Neuronal stem cell (in vitro differentiated cells): ENCODE measurements around the gene FKBP2.

ENCODE experiments used
- DNase-seq: peaks from one replicate; pipeline ENCODE4 v3.0.0-alpha.2; 2013; ENCODE audit warnings: low spot score
- H2AFZ ChIP-seq: one replicate; pipeline ENCODE4 v1.6.1; 2013; ENCODE audit warnings: mild to moderate bottlenecking, low read length, inconsistent platforms
- H2AK5ac ChIP-seq: 2 replicates; pipeline ENCODE4 v1.6.1; 2013; ENCODE audit warnings: low read depth, mild to moderate bottlenecking, inconsistent platforms, low read length, moderate library complexity, mixed read lengths
- H2BK120ac ChIP-seq: 2 replicates; pipeline ENCODE4 v1.6.1; 2013; ENCODE audit warnings: low read depth, mild to moderate bottlenecking, inconsistent platforms, low read length, moderate library complexity, mixed read lengths
- H2BK12ac ChIP-seq: one replicate; pipeline ENCODE4 v1.6.1; 2013; ENCODE audit warnings: low read length, inconsistent platforms
- H2BK15ac ChIP-seq: 2 replicates; pipeline ENCODE4 v1.6.1; 2013; ENCODE audit warnings: mild to moderate bottlenecking, low read length, inconsistent platforms, mixed read lengths
- H2BK5ac ChIP-seq: one replicate; pipeline ENCODE4 v1.6.1; 2013; ENCODE audit warnings: inconsistent platforms, mild to moderate bottlenecking, low read length, moderate library complexity
- H3K14ac ChIP-seq: one replicate; pipeline ENCODE4 v1.6.1; 2013; ENCODE audit warnings: low read length, inconsistent platforms
- H3K18ac ChIP-seq: 2 replicates; pipeline ENCODE4 v1.6.1; 2013; ENCODE audit warnings: low read length, inconsistent platforms
- H3K23ac ChIP-seq: 2 replicates; pipeline ENCODE4 v1.6.1; 2013; ENCODE audit warnings: low read depth, mild to moderate bottlenecking, mixed read lengths, low read length, inconsistent platforms; ENCODE audit not compliant: poor library complexity
- H3K27ac ChIP-seq: replicated peaks from 3 replicates; pipeline ENCODE4 v1.5.1; 2013; ENCODE audit warnings: low read length, inconsistent platforms
- H3K27me3 ChIP-seq, 3 experiments: 2 replicates each; pipeline ENCODE4 v1.6.1; 2013; ENCODE audit warnings: low read length in 3 of 3, mild to moderate bottlenecking in 2 of 3, inconsistent platforms in 1 of 3, low read depth in 1 of 3, mixed read lengths in 1 of 3, moderate library complexity in 1 of 3; ENCODE audit not compliant: control insufficient read depth in 3 of 3, insufficient read depth in 3 of 3
- H3K36me3 ChIP-seq, 2 donors: replicated peaks in 1 of 2; 2 replicates each; pipeline ENCODE4 v1.6.1; 2013; ENCODE audit warnings: low read length in 2 of 2; ENCODE audit not compliant: control insufficient read depth in 2 of 2, insufficient read depth in 2 of 2
- H3K4ac ChIP-seq: 2 replicates; pipeline ENCODE4 v1.6.1; 2013; ENCODE audit warnings: inconsistent platforms, mild to moderate bottlenecking, low read length, moderate library complexity
- H3K4me1 ChIP-seq, 2 donors: 1 replicate in 1 of 2; 2 replicates in 1 of 2; pipeline ENCODE4 v1.6.1; 2013; ENCODE audit warnings: low read length in 2 of 2, low read depth in 1 of 2; ENCODE audit not compliant: control insufficient read depth in 2 of 2, insufficient read depth in 1 of 2
- H3K4me2 ChIP-seq: one replicate; pipeline ENCODE4 v1.6.1; 2013; ENCODE audit warnings: mild to moderate bottlenecking, low read length, inconsistent platforms; ENCODE audit not compliant: insufficient read depth, poor library complexity, severe bottlenecking
- H3K4me3 ChIP-seq, 2 donors: 2 replicates each; pipeline ENCODE4 v1.5.1; 2013; ENCODE audit warnings: low read length in 2 of 2, mild to moderate bottlenecking in 2 of 2, inconsistent platforms in 1 of 2, moderate library complexity in 1 of 2
- H3K79me1 ChIP-seq: one replicate; pipeline ENCODE4 v1.6.1; 2013; ENCODE audit warnings: low read depth, mild to moderate bottlenecking, inconsistent platforms, low read length, moderate library complexity
- H3K9ac ChIP-seq: one replicate; pipeline ENCODE4 v1.6.1; 2013; ENCODE audit warnings: mild to moderate bottlenecking, low read depth, low read length, inconsistent platforms; ENCODE audit not compliant: poor library complexity
- H3K9me3 ChIP-seq, 2 donors: replicated peaks in 1 of 2; 2 replicates each; pipeline versions ENCODE3 to v1.6.1; 2013; ENCODE audit warnings: low read length in 2 of 2, mild to moderate bottlenecking in 2 of 2, inconsistent platforms in 1 of 2, low read depth in 1 of 2, mixed read lengths in 1 of 2, moderate library complexity in 1 of 2; ENCODE audit not compliant: control insufficient read depth in 2 of 2, insufficient read depth in 1 of 2
- H4K8ac ChIP-seq: one replicate; pipeline ENCODE4 v1.6.1; 2013; ENCODE audit warnings: low read depth, mild to moderate bottlenecking, inconsistent platforms, low read length, moderate library complexity
- H4K91ac ChIP-seq: one replicate; pipeline ENCODE4 v1.6.1; 2013; ENCODE audit warnings: low read length, low read depth, mild to moderate bottlenecking, inconsistent platforms; ENCODE audit not compliant: poor library complexity
- WGBS, 2 donors: extraction: QIAGEN DNeasy Blood & Tissue Kit; methylation state at CpG; one replicate each; pipeline ENCODE4 v1.1.7; 2013; ENCODE audit warnings: missing lambda C conversion rate in 2 of 2, mixed read lengths in 1 of 2; ENCODE audit not compliant: insufficient read length in 2 of 2, insufficient replicate concordance in 1 of 2; ENCODE audit errors: extremely low coverage in 2 of 2; 5-methylcytosine and 5-hydroxymethylcytosine counted together

Gene FKBP2

GRCh38 chr11:64225608-64226506, 15.0 kb upstream of the FKBP2 start, which contains the start of the genes NUDT22 and TRPT1:
NUDT22 (plus strand) TSS chr11:64226274; CDS start chr11:64226653, 379 bp downstream.
TRPT1 (minus strand) TSS chr11:64226186; CDS start chr11:64225860, 326 bp downstream.
- DNase-seq, result peak; percentile 84
- no CpG with 5 or more reads among the region's 54 CpGs for WGBS, 2 donors
- Histone ChIP-seq H3K4me2 (peak within 1 kb of the TSS; percentile 99), H3K4me1 (peaks cover 14 to 23% of the 10 kb centered on the region in 2 donors), H3K18ac (peak within 1 kb of the TSS; percentile 97), H2AK5ac (peak within 1 kb of the TSS; percentile 100), H2AFZ (peak within 1 kb of the TSS; percentile 89), H2BK5ac (peak within 1 kb of the TSS; percentile 89), H3K36me3 (peaks cover 8 to 24% of the 10 kb centered on the region in 2 donors), H4K8ac (peak within 1 kb of the TSS; percentile 48), H3K79me1 (peaks cover 5% of the 10 kb centered on the region), H3K23ac (peak within 1 kb of the TSS; percentile 94), H4K91ac (peak within 1 kb of the TSS; percentile 76), H2BK12ac (peak within 1 kb of the TSS; percentile 96), H3K4me3 (peak within 1 kb of the TSS; percentile 88 to 91), H3K9ac (peak within 1 kb of the TSS; percentile 97), H3K14ac (peak within 1 kb of the TSS; percentile 60), H3K9me3 (no peaks in the 10 kb centered on the region), H3K27me3 (peaks cover 0 to under 1% (median 0%) of the 10 kb centered on the region in 3 experiments), H3K27ac (peak within 1 kb of the TSS; percentile 43), H2BK15ac (peak within 1 kb of the TSS; percentile 72), H3K4ac (no peak within 1 kb of the TSS), H2BK120ac (no peak within 1 kb of the TSS)

- Histone ChIP-seq H3K14ac (peak overlapping the region; percentile 60), H2BK5ac (peak overlapping the region; percentile 89), H2BK12ac (peak overlapping the region; percentile 96), H3K4ac (no peak overlapping the region), H2BK15ac (peak overlapping the region; percentile 72), H3K4me2 (peak overlapping the region; percentile 99), H3K36me3 (peaks cover 8 to 21% of the 10 kb centered on the region in 2 donors), H3K27ac (no peak overlapping the region), H3K18ac (peak overlapping the region; percentile 97), H2AK5ac (peak overlapping the region; percentile 100), H3K9me3 (no peaks in the 10 kb centered on the region), H4K91ac (peak overlapping the region; percentile 76), H3K23ac (peak overlapping the region; percentile 94), H3K4me1 (peaks cover 17 to 25% of the 10 kb centered on the region in 2 donors), H3K9ac (peak overlapping the region; percentile 94), H3K27me3 (peaks cover 0 to 4% (median 0%) of the 10 kb centered on the region in 3 experiments), H4K8ac (peak overlapping the region; percentile 48), H3K4me3 (peak overlapping the region; percentile 88 to 91), H3K79me1 (peaks cover 5% of the 10 kb centered on the region), H2BK120ac (no peak overlapping the region), H2AFZ (peak overlapping the region; percentile 89)
- no CpG with 5 or more reads among the region's 26 CpGs for WGBS, 2 donors
- DNase-seq, result no peak
Observed at GRCh38 chr11:64226507-64227051, 14.3 kb upstream of the FKBP2 start.

GRCh38 chr11:64227405-64227956, 13.4 kb upstream of the FKBP2 start:
- WGBS, 2 donors, result no CpG with 5 or more reads among the region's 3 CpGs
- peaks cover 17 to 25% of the 10 kb centered on the region in 2 donors for H3K4me1 ChIP-seq
- H2BK12ac ChIP-seq, result no peak overlapping the region
- no peak overlapping the region for H2AFZ ChIP-seq
- H3K9me3 ChIP-seq, result no peaks in the 10 kb centered on the region
- H3K9ac ChIP-seq, result no peak overlapping the region
- no peak overlapping the region for H4K91ac ChIP-seq
- H3K4ac ChIP-seq, result no peak overlapping the region
- no peak overlapping the region for H2BK15ac ChIP-seq
- no peak overlapping the region for H3K27ac ChIP-seq
- no peak overlapping the region for H3K18ac ChIP-seq
- H2BK5ac ChIP-seq, result no peak overlapping the region
- no peak overlapping the region for H2BK120ac ChIP-seq
- H4K8ac ChIP-seq, result no peak overlapping the region
- peaks cover 8 to 23% of the 10 kb centered on the region in 2 donors for H3K36me3 ChIP-seq
- no peak overlapping the region for H3K14ac ChIP-seq
- H3K4me2 ChIP-seq, result no peak overlapping the region
- no peak for DNase-seq
- peak overlapping the region; percentile 66 for H3K23ac ChIP-seq
- H3K4me3 ChIP-seq, result peak overlapping the region in 1 of 2 donors; percentile 88
- H2AK5ac ChIP-seq, result peak overlapping the region; percentile 68
- H3K79me1 ChIP-seq, result peaks cover 5% of the 10 kb centered on the region
- peaks cover 0 to 13% (median 0%) of the 10 kb centered on the region in 3 experiments for H3K27me3 ChIP-seq
